ENCODE measurements around the gene SULT2B1. TPM values are rescaled to one million over a fixed set of nuclear protein-coding genes. Genes with fewer than 3 reads are reported as not detected.
A peak's percentile ranks its signal among the peaks of the same experiment; 100 is the strongest.

Gene SULT2B1
- polyA plus RNA-seq, 2 of the 4 experiments (the other 2 are of a cell fraction), result 22.2 to 34.3 TPM

DNA sequence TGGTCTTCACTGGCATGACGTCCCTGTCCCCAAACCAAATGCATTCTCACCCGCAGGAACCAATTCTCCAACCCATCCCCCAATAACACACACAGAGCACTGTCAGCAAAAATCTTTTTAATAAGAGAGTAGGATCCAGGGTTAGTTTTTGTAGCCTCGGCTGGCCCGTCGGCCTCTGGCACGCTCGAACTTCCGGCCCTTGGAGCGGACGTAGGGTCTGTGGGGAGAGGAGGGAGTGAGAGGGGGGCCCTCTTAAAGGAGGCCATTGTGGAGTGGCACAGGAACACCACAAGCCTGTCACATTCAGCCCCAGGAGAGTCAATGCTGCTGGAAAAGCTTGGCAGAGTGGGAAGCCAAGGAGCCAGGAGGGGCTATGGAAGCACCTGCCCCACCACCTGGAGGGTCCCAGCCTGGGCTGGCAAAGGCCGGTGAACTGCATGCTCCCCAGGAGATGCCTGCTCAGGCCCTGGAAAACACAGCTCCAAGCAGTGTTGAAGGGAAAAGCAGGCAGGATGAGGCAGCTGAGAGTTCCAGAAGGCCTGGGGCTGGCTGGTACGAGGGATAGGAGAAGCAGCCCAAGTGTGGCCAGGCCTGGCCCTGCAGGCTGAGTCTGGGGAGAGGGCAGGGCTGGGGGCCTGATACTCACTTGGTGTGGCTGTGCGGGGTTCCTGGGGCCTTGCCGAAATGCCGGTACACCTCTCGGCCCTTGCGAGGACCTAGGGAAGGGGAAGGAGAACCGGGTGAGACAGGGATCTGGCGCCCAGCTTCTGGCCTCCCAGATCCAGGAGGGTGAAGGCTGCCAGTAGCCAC is 63.5 kb downstream of the SULT2B1 start:
- no peak for DNase-seq (ENCODE audit: low read depth in 1 of 2, low spot score in 1 of 2)
- CTCF ChIA-PET, result interaction anchor here (1.1 to 18.9 kb wide), 7 partner anchors 9 to 344 kb away, joined by 3 to 396 read pairs (median 5); partner anchors contain the start of gene KDELR1
- Histone ChIP-seq H3K9me3 (no peaks in the 10 kb centered on the region), H3K4me3 (no peak overlapping the region), H3K4me1 (peaks cover 43% of the 10 kb centered on the region), H3K27ac (peak overlapping the region in 1 of 2 experiments; percentile 90; a peak in 3 of 6 replicates), H3K4me2 (peak overlapping the region; percentile 92)
- 73% methylated on average over 19 of the region's 19 CpGs for WGBS (ENCODE audit: missing lambda C conversion rate)
- ATAC-seq, result no peak
- POLR2A ChIA-PET, result interaction anchor here (0.6 to 0.8 kb wide), 2 partner anchors 122 to 220 kb away, joined by 3 read pairs; no protein-coding TSS in a partner anchor
- peak; percentile 83 for TF ChIP-seq MAFK (IDR thresholded peaks at IDR 0.05; ENCODE audit: partially characterized antibody)
- TF ChIP-seq JUN (IDR thresholded peaks at IDR 0.05), result no peak
- FAIRE-seq, result no peak

GRCh38 chr19:48616041-48616436 is 64.1 kb downstream of the SULT2B1 start:
- Histone ChIP-seq H3K4me2 (peak overlapping the region; percentile 92), H3K27ac (peak overlapping the region in 1 of 2 experiments; percentile 90; a peak in 3 of 6 replicates), H3K9me3 (no peaks in the 10 kb centered on the region), H3K4me1 (peaks cover 44% of the 10 kb centered on the region), H3K4me3 (no peak overlapping the region)
- ChIA-PET CTCF (interaction anchor here (0.7 to 18.9 kb wide), 9 partner anchors 7 to 349 kb away, joined by 3 to 396 read pairs (median 6); partner anchors contain the start of gene SPACA4), POLR2A (interaction anchor here (0.6 to 3.6 kb wide), 4 partner anchors 7 to 123 kb away, joined by 3 to 70 read pairs (median 4); no protein-coding TSS in a partner anchor)
- WGBS (ENCODE audit: missing lambda C conversion rate), result 76% methylated on average over 10 of the region's 16 CpGs
- TF ChIP-seq, protein P1, sequence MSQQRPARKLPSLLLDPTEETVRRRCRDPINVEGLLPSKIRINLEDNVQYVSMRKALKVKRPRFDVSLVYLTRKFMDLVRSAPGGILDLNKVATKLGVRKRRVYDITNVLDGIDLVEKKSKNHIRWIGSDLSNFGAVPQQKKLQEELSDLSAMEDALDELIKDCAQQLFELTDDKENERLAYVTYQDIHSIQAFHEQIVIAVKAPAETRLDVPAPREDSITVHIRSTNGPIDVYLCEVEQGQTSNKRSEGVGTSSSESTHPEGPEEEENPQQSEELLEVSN (IDR thresholded peaks at IDR 0.05; ENCODE audit: borderline replicate concordance, low read depth), result no peak
- TF ChIP-seq TFCP2L1 (CRISPR knock-in tag; IDR thresholded peaks at IDR 0.05), result 0 out of 2 replicates have a peak, but pooled peaks have one; percentile 50
- TF ChIP-seq GATA3 (IDR thresholded peaks at IDR 0.05; ENCODE audit: borderline replicate concordance), result no peak
- no peak for TF ChIP-seq HMGXB4 (CRISPR knock-in tag; IDR thresholded peaks at IDR 0.05; ENCODE audit: borderline replicate concordance)
- no peak for DNase-seq (ENCODE audit: low read depth in 1 of 2, low spot score in 1 of 2)
- ATAC-seq, result no peak
- no peak for FAIRE-seq

GRCh38 chr19:48616491-48617056 is 64.6 kb downstream of the SULT2B1 start:
- ChIA-PET CTCF (interaction anchor here (0.7 to 18.9 kb wide), 8 partner anchors 8 to 350 kb away, joined by 3 to 396 read pairs (median 6); partner anchors contain the start of genes DBP and SPACA4), POLR2A (interaction anchor here (0.6 to 3.6 kb wide), 3 partner anchors 7 to 124 kb away, joined by 4 to 70 read pairs (median 4); no protein-coding TSS in a partner anchor)
- no peak for FAIRE-seq
- Histone ChIP-seq H3K4me2 (peak overlapping the region; percentile 92), H3K4me1 (peaks cover 44% of the 10 kb centered on the region), H3K9me3 (no peaks in the 10 kb centered on the region), H3K4me3 (peak overlapping the region; percentile 68; the same call in 2 of the 3 replicates), H3K27ac (peak overlapping the region in 1 of 2 experiments; percentile 90; a peak in 3 of 6 replicates)
- no peak for DNase-seq (ENCODE audit: low read depth in 1 of 2, low spot score in 1 of 2)
- WGBS (ENCODE audit: missing lambda C conversion rate), result 76% methylated on average over 12 of the region's 12 CpGs
- TF ChIP-seq RFX5 (IDR thresholded peaks at IDR 0.05) (no peak), FOSB (CRISPR knock-in tag; IDR thresholded peaks at IDR 0.05) (no peak), FOXS1 (CRISPR knock-in tag; IDR thresholded peaks at IDR 0.05) (no peak), HEYL (CRISPR knock-in tag; IDR thresholded peaks at IDR 0.05) (no peak), CHD2 (IDR thresholded peaks at IDR 0.05; ENCODE audit: low read length, partially characterized antibody) (no peak), MAFK (IDR thresholded peaks at IDR 0.05; ENCODE audit: partially characterized antibody) (no peak), CBX2 (IDR thresholded peaks at IDR 0.05; ENCODE audit: borderline replicate concordance, low read depth) (no peak), SMC3 (IDR thresholded peaks at IDR 0.05) (no peak), HDAC2 (IDR thresholded peaks at IDR 0.05) (no peak), RARB (CRISPR knock-in tag; IDR thresholded peaks at IDR 0.05) (no peak), PHF8 (IDR thresholded peaks at IDR 0.05; ENCODE audit: borderline replicate concordance, low read depth) (no peak)
- TF ChIP-seq, protein P2, sequence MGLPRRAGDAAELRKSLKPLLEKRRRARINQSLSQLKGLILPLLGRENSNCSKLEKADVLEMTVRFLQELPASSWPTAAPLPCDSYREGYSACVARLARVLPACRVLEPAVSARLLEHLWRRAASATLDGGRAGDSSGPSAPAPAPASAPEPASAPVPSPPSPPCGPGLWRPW (IDR thresholded peaks at IDR 0.05), result no peak
- no peak for ATAC-seq

Data from A549 (cell line).